ENCODE results near the gene SPATA4. TPM values are rescaled to one million over a fixed set of nuclear protein-coding genes. Genes with fewer than 3 reads are reported as not detected.

SPATA4 gene
- total RNA-seq, 1 experiment from 2014 or later, result not detected

DNA sequence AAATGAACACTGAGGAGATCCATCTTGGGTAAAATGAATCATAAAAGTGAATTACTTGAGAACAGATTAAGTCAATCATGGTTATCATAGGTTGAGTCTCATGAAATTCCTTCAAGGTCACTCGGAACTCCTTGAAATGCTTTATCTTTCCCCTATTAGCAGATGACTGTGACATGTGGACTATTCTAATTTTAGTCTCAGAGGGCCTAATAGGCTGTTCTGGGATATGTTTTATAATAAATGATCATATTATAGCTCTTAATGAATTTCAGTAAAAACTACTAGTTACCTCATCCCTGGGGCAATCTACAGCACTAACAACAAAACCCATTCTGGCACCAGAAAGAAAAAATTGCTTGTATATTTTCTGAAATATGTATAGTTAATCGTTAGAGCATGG is 44.7 kb downstream of the SPATA4 start:
- ATAC-seq (no peak), DNase-seq (ENCODE audit: low read depth, low spot score) (no peak)
- no peak overlapping the region for H3K4me3 ChIP-seq (ENCODE audit: low read depth in 2 of 2, low read length in 2 of 2)
- no peaks in the 10 kb centered on the region for H3K4me1 ChIP-seq (ENCODE audit: control insufficient read depth, insufficient read depth, low read length)
- in situ Hi-C loops (cut with HindIII; ENCODE audit: low pct_unique_long_range_greater_than_20kb, low sequenced_read_pairs) (no loop called here), intact Hi-C loops (cut with micrococcal nuclease; ENCODE audit: unreplicated experiment) (loop anchor here (2.0 kb wide), 1 partner anchor 190 kb away; no protein-coding TSS in a partner anchor)
- no TSS peak for BruUV-seq (replicated peaks)
- H3K36me3 ChIP-seq (ENCODE audit: control insufficient read depth, insufficient read depth, low read length), result no peaks in the 10 kb centered on the region
- ChIA-PET POLR2A (no interaction called here), CTCF (interaction anchor here (1.2 kb wide), 1 partner anchor 127 kb away, joined by 3 read pairs; no protein-coding TSS in a partner anchor)
- no peaks in the 10 kb centered on the region for H3K27me3 ChIP-seq (ENCODE audit: control insufficient read depth, insufficient read depth, low read length)
- TF ChIP-seq SIN3A (IDR thresholded peaks at IDR 0.05; ENCODE audit: borderline replicate concordance, insufficient read depth, low read depth, low read length), result no peak
- TF ChIP-seq, protein P1, sequence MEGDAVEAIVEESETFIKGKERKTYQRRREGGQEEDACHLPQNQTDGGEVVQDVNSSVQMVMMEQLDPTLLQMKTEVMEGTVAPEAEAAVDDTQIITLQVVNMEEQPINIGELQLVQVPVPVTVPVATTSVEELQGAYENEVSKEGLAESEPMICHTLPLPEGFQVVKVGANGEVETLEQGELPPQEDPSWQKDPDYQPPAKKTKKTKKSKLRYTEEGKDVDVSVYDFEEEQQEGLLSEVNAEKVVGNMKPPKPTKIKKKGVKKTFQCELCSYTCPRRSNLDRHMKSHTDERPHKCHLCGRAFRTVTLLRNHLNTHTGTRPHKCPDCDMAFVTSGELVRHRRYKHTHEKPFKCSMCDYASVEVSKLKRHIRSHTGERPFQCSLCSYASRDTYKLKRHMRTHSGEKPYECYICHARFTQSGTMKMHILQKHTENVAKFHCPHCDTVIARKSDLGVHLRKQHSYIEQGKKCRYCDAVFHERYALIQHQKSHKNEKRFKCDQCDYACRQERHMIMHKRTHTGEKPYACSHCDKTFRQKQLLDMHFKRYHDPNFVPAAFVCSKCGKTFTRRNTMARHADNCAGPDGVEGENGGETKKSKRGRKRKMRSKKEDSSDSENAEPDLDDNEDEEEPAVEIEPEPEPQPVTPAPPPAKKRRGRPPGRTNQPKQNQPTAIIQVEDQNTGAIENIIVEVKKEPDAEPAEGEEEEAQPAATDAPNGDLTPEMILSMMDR (IDR thresholded peaks at IDR 0.05), result no peak
- TF ChIP-seq, protein P2, sequence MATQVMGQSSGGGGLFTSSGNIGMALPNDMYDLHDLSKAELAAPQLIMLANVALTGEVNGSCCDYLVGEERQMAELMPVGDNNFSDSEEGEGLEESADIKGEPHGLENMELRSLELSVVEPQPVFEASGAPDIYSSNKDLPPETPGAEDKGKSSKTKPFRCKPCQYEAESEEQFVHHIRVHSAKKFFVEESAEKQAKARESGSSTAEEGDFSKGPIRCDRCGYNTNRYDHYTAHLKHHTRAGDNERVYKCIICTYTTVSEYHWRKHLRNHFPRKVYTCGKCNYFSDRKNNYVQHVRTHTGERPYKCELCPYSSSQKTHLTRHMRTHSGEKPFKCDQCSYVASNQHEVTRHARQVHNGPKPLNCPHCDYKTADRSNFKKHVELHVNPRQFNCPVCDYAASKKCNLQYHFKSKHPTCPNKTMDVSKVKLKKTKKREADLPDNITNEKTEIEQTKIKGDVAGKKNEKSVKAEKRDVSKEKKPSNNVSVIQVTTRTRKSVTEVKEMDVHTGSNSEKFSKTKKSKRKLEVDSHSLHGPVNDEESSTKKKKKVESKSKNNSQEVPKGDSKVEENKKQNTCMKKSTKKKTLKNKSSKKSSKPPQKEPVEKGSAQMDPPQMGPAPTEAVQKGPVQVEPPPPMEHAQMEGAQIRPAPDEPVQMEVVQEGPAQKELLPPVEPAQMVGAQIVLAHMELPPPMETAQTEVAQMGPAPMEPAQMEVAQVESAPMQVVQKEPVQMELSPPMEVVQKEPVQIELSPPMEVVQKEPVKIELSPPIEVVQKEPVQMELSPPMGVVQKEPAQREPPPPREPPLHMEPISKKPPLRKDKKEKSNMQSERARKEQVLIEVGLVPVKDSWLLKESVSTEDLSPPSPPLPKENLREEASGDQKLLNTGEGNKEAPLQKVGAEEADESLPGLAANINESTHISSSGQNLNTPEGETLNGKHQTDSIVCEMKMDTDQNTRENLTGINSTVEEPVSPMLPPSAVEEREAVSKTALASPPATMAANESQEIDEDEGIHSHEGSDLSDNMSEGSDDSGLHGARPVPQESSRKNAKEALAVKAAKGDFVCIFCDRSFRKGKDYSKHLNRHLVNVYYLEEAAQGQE (IDR thresholded peaks at IDR 0.05; ENCODE audit: insufficient read depth in 1 of 2, low read depth in 2 of 2, low read length in 1 of 2), result no peak
- no peak for TF ChIP-seq TCF7L2 (IDR thresholded peaks at IDR 0.05; ENCODE audit: low read depth, low read length)
- no peak for TF ChIP-seq POLR2AphosphoS5 (IDR thresholded peaks at IDR 0.05; ENCODE audit: low read depth, low read length)
- H3K9me3 ChIP-seq (ENCODE audit: control insufficient read depth, insufficient read depth, low read depth, low read length), result no peaks in the 10 kb centered on the region
- H3K27ac ChIP-seq (ENCODE audit: low read length), result no peak overlapping the region

DNA sequence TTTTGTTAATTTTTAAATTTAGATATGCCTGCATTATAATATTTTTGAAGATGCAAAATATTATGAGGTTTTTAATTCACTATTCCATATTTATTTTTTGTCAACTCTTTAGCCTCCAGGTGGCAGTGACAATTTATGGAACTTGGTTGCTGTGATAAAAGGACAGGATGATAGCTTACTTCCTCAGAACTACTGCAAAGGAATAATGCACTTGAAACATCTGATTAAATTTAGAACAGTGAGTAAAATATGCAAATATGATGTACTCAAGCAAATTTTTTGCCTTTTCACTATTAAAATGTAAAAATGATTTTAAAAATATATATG is 45.1 kb downstream of the SPATA4 start:
- no peaks in the 10 kb centered on the region for H3K36me3 ChIP-seq (ENCODE audit: control insufficient read depth, insufficient read depth, low read length)
- ATAC-seq (no peak), DNase-seq (ENCODE audit: low read depth, low spot score) (no peak)
- intact Hi-C loops (cut with micrococcal nuclease; ENCODE audit: unreplicated experiment) (loop anchor here (2.0 kb wide), 1 partner anchor 190 kb away; no protein-coding TSS in a partner anchor), in situ Hi-C loops (cut with HindIII; ENCODE audit: low pct_unique_long_range_greater_than_20kb, low sequenced_read_pairs) (no loop called here)
- no TSS peak for BruUV-seq (replicated peaks)
- CTCF ChIA-PET, result interaction anchor here (1.2 kb wide), 1 partner anchor 127 kb away, joined by 3 read pairs; no protein-coding TSS in a partner anchor
- H3K27ac ChIP-seq (ENCODE audit: low read length), result no peak overlapping the region
- TF ChIP-seq, protein P1 (IDR thresholded peaks at IDR 0.05), result peak; percentile 28; the same call in 1 of the 2 replicates
- no peak for TF ChIP-seq TCF7L2 (IDR thresholded peaks at IDR 0.05; ENCODE audit: low read depth, low read length)
- H3K4me1 ChIP-seq (ENCODE audit: control insufficient read depth, insufficient read depth, low read length), result no peaks in the 10 kb centered on the region
- no peak overlapping the region for H3K4me3 ChIP-seq (ENCODE audit: low read depth in 2 of 2, low read length in 2 of 2)
- POLR2A ChIA-PET, result no interaction called here
- H3K27me3 ChIP-seq (ENCODE audit: control insufficient read depth, insufficient read depth, low read length), result no peaks in the 10 kb centered on the region
- no peaks in the 10 kb centered on the region for H3K9me3 ChIP-seq (ENCODE audit: control insufficient read depth, insufficient read depth, low read depth, low read length)
